Measurements from ENCODE around the gene LRP1-AS. TPM values are rescaled to one million over a fixed set of nuclear protein-coding genes. Genes with fewer than 3 reads are reported as not detected.

The LRP1-AS gene
- total and polyA plus RNA-seq, 2 donors from 2014 or later: not detected

DNA sequence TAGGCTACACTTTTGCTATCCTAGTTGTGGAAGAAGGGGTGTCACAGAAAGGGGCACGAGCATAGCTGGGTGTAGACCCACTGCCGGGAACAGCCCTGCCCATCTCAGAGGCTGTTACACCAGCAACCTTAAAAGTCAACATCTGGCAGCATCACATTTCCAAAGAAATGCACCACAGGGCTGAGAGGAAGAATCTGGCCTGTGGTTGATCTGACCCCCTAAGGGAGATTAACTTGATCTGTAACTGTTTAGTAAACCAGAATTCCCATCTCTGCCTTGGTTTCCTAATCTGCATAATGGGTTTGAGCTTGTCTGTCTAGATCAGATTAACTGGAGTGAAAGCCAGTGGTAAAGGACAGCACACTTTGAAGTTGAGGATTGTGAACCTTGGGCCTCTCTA, 1.3 kb downstream of the LRP1-AS start:
- Histone ChIP-seq H3K27ac (ENCODE audit: low read depth in 2 of 2, low read length in 2 of 2) (no peak overlapping the region), H3K4me1 (ENCODE audit: control insufficient read depth in 2 of 3, insufficient read depth in 2 of 3, low read depth in 1 of 3, low read length in 3 of 3) (peaks cover 0 to 19% (median 5%) of the 10 kb centered on the region in 3 donors)

DNA sequence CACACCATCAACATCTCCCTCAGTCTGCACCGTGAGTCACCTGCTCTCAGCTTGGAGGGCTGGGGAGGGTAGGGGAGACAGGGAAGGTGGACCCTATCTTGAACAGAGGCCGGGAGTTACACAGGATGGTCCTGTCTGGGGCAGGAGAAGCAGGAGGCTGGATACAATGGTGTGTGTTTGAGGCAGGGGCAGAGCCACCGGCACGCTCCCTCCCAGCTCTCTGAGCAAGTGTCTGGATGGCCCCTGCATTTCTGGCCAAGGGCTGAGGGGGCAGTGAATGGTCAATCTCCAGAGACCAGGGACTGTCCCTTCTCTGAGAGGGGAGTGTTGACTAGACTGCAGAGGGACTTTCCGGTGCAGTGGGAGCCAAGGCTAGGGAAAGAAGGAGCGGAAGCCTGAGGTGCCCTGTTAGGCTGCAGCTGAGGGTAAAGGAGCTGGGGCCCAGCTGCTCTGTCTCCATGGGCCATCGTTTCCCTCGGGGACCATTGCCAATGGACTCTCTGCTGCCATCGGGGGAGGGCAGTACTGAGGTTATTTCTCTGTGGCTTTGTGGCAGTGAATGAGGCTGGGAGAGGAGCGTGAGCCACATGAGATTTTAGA, 1.9 kb downstream of the LRP1-AS start:
- Histone ChIP-seq H3K4me1 (ENCODE audit: control insufficient read depth in 2 of 3, insufficient read depth in 2 of 3, low read depth in 1 of 3, low read length in 3 of 3) (peaks cover 0 to 19% (median 5%) of the 10 kb centered on the region in 3 donors), H3K4me3 (ENCODE audit: low read length in 3 of 3) (no peak overlapping the region), H3K36me3 (ENCODE audit: control insufficient read depth in 2 of 3, insufficient read depth in 3 of 3, low read length in 3 of 3) (peaks cover 10 to 27% (median 12%) of the 10 kb centered on the region in 3 donors), H3K9me3 (ENCODE audit: control insufficient read depth in 2 of 3, insufficient read depth in 1 of 3, low read length in 3 of 3) (no peaks in the 10 kb centered on the region), H3K27ac (ENCODE audit: low read depth in 2 of 2, low read length in 2 of 2) (no peak overlapping the region), H3K27me3 (ENCODE audit: control insufficient read depth, insufficient read depth, low read length) (no peaks in the 10 kb centered on the region), H3K9ac (ENCODE audit: low read length in 3 of 3) (no peak overlapping the region)
- TF ChIP-seq, protein P1, sequence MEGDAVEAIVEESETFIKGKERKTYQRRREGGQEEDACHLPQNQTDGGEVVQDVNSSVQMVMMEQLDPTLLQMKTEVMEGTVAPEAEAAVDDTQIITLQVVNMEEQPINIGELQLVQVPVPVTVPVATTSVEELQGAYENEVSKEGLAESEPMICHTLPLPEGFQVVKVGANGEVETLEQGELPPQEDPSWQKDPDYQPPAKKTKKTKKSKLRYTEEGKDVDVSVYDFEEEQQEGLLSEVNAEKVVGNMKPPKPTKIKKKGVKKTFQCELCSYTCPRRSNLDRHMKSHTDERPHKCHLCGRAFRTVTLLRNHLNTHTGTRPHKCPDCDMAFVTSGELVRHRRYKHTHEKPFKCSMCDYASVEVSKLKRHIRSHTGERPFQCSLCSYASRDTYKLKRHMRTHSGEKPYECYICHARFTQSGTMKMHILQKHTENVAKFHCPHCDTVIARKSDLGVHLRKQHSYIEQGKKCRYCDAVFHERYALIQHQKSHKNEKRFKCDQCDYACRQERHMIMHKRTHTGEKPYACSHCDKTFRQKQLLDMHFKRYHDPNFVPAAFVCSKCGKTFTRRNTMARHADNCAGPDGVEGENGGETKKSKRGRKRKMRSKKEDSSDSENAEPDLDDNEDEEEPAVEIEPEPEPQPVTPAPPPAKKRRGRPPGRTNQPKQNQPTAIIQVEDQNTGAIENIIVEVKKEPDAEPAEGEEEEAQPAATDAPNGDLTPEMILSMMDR (IDR thresholded peaks at IDR 0.05; ENCODE audit: borderline replicate concordance, extremely low read depth, insufficient read depth): no peak
- no peak for FAIRE-seq
- no peak for DNase-seq
- intact Hi-C loops (cut with DNase I): no loop called here

More for the DNA sequence above, 1.3 kb downstream of the LRP1-AS start:
- FAIRE-seq (no peak), DNase-seq (no peak)
- H3K9me3 ChIP-seq (ENCODE audit: control insufficient read depth in 2 of 3, insufficient read depth in 1 of 3, low read length in 3 of 3): no peaks in the 10 kb centered on the region
- intact Hi-C loops (cut with DNase I): no loop called here
- no peak overlapping the region for H3K4me3 ChIP-seq (ENCODE audit: low read length in 3 of 3)
- TF ChIP-seq, protein P1 (IDR thresholded peaks at IDR 0.05; ENCODE audit: borderline replicate concordance, extremely low read depth, insufficient read depth): no peak
- H3K9ac ChIP-seq (ENCODE audit: low read length in 3 of 3): no peak overlapping the region
- peaks cover 10 to 27% (median 12%) of the 10 kb centered on the region in 3 donors for H3K36me3 ChIP-seq (ENCODE audit: control insufficient read depth in 2 of 3, insufficient read depth in 3 of 3, low read length in 3 of 3)
- H3K27me3 ChIP-seq (ENCODE audit: control insufficient read depth, insufficient read depth, low read length): no peaks in the 10 kb centered on the region

DNA sequence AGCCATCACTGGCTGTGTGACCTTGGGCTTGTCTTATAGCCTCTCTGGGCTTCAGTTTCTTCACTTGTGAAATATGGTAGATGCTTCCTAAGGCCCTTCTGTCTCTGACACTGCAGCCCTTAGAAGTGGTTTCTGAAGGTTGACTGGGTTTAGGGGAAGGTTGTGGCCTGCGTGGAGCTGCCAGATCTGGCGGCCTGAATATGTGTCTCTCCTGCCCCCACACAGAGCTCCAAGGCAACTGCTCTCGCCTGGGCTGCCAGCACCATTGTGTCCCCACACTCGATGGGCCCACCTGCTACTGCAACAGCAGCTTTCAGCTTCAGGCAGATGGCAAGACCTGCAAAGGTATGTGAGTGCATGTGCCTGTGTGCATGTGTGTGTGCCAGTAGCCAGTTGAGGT, 4.0 kb downstream of the LRP1-AS start:
- DNase-seq (no peak), FAIRE-seq (no peak)
- Histone ChIP-seq H3K27me3 (ENCODE audit: control insufficient read depth, insufficient read depth, low read length) (no peaks in the 10 kb centered on the region), H3K9ac (ENCODE audit: low read length in 3 of 3) (no peak overlapping the region), H3K4me1 (ENCODE audit: control insufficient read depth in 2 of 3, insufficient read depth in 2 of 3, low read depth in 1 of 3, low read length in 3 of 3) (peaks cover 0 to 13% (median 0%) of the 10 kb centered on the region in 3 donors), H3K4me3 (ENCODE audit: low read length in 3 of 3) (no peak overlapping the region), H3K27ac (ENCODE audit: low read depth in 2 of 2, low read length in 2 of 2) (no peak overlapping the region), H3K36me3 (ENCODE audit: control insufficient read depth in 2 of 3, insufficient read depth in 3 of 3, low read length in 3 of 3) (peaks cover 13 to 35% (median 17%) of the 10 kb centered on the region in 3 donors), H3K9me3 (ENCODE audit: control insufficient read depth in 2 of 3, insufficient read depth in 1 of 3, low read length in 3 of 3) (no peaks in the 10 kb centered on the region)
- TF ChIP-seq, protein P1 (IDR thresholded peaks at IDR 0.05; ENCODE audit: borderline replicate concordance, extremely low read depth, insufficient read depth): no peak
- intact Hi-C loops (cut with DNase I): no loop called here

Data from kidney (tissue), 14 donors.